GM21723 (cell line): ENCODE measurements around the gene PARK7.

Experiments used
- ATAC-seq: cut with Tn5 transposase; IDR thresholded peaks from one replicate; pipeline ENCODE4 v1.9.1; 2021; ENCODE audit warnings: mild to moderate bottlenecking, moderate library complexity; ENCODE audit not compliant: unreplicated experiment

The PARK7 gene

GRCh38 chr1:8006037-8006963, 44.8 kb downstream of the PARK7 start:
- ATAC-seq: no peak

GRCh38 chr1:8009043-8010002, 47.8 kb downstream of the PARK7 start:
- no peak for ATAC-seq

DNA sequence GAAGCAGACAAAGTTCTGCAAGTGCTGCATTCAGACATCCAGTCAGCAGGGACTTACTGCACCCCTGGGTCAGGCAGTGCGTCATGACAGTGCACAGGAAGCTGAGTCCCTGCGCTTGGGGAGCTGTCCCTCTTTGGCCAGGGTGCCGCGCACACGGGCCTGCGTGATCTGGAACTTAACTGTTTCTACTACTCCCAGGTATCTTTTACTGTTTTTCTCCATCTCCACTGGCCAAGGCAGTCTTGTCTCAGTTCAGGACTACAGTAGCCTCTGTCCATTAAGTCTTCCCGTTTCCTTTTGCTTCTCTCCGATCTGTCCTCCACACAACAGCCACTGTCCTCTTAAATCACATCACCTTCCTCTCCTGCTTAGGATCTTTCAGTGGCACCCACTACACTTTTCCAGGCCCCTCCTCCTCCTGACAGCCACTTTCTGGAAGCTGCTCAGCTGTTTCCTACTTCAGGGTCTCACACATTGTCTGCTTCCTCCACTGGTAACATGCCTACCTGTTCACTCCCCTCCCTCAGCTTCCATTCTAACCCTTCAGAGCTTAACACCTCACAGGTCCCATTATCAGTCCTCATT, 48.7 kb downstream of the PARK7 start:
- ATAC-seq: no peak

DNA sequence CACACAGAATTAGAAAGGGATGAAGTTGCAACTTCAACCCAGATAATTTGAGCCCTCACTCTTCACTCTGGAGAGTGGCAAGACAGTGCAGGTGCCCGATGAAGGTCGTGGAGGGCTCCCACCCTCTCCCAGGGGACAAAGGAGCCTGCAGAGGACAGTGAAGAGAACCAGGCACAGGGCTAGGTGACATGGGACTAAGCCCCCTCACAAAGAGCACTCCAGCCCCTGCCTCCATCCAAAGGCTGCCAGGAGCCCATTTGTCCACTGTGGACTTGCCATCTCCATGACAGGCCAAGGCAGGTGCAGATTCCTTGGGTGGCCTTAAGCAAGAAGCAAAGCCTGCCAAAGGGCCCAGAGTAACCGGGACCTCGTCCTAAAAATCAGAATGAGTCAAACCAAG, 49.5 kb downstream of the PARK7 start:
- no peak for ATAC-seq

DNA sequence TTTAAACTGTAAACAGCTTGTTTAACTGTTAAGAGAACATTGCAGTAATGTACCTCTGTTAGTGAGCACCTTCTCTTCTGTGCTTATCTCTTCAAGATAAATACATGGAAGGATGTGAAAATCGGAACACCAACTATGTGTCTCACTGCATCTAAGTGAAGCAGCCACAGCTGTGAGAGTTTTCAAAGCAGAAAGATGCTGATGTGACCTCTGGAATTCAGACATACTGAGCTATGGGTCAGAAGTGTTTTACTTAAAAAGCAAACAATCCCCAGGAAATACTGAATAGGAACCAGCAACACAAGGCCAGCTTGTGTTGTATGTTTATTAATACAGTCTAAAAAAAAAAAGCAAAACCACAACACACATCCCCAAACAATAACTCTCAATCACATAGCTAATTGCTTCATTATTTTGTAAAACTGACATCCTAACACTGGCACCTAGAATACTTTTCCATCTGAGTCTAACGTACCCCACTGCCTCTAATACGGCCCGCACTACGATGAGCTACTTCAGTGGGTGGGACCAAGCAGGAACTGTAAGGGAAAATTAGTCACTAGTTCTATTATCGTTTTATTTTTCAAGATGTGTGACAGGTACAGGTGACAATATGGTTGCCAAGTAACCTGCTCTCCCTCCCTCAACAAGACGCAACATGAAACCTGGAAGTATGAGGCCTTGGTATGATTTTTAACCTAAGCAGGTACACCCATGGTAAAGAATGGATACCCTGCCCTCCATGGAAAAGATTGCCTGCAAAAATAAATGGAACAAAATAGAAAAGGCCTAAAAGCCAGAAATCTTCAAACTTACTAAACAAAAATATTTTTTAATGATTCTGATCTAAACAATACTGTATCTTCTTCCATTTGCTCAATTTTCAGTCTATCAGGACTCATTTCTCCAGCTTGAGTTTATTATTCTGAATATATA, 50.7 kb downstream of the PARK7 start:
- ATAC-seq: no peak

GRCh38 chr1:8012955-8013354, 51.4 kb downstream of the PARK7 start:
- ATAC-seq: no peak

- ATAC-seq: no peak
Measured at GRCh38 chr1:8013399-8013798, 51.9 kb downstream of the PARK7 start.

DNA sequence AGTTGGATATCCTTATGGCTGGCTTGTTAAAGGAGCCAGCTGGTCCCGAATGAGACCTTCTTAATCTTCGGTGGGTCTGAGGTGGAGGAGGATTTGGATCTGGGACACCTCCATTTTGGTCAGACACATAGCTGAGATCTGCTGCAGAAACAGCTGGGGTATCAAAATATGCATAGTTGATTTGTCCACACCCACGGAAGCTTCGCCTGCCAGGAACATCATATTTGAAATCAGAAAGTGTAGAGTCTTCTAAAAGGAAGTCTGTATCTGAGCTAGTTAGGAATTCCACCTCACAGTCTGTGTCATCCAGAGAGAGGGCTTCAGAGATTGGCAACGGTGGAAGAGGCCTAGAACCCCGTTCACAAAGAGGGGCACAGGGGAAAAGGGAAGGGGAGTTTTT, 52.3 kb downstream of the PARK7 start:
- no peak for ATAC-seq

- no peak for ATAC-seq
Measured at GRCh38 chr1:8014381-8014988, 53.0 kb downstream of the PARK7 start.

GRCh38 chr1:8015036-8015808, 53.7 kb downstream of the PARK7 start:
- no peak for ATAC-seq

DNA sequence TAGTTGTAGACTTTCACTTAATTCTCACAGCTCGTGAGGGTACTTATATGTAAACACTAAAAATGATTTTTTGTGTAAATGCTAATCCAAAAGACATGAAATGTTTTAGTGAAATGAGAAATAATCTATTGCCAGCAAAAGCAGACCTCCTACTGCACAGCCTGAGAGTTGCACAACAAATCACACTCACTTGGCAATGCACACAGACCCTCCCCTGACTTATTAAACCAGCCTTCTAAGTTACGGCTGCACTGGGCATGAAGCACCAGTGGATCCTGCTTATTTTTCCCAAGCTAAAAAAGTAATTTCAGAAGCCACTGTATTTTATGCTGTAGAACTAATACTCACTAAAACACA, 54.3 kb downstream of the PARK7 start:
- no peak for ATAC-seq

DNA sequence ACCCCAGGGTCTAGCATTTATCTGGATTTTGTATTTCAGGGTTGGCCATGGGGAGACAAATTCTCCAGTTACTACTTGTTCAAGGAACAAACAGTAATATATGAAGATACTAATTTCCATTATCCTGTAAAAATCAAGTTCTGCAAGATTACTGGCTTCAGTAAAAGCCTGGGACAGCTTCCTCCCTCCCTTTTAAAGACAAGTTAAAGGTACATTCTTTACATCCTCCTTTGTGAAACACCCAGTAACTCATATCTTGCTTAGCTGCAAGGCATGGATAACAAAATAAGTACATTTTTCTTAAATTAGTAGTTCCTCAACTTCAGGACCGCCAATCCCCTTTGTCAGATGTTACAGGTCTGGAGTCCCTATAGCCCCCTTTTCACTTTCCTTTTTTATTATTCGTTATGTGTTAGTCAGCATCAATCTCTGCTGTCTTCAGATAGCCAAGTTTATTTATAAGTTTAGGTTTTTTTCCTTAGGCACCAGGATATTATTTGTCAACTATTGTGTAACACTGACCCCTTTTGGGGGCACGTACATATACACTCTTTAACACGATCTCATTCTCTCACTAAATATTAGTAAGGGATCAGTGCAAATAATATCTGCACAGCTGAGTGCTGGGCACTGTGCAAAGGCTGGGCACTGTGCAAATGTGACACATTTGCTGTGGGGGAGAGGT, 54.8 kb downstream of the PARK7 start:
- no peak for ATAC-seq

DNA sequence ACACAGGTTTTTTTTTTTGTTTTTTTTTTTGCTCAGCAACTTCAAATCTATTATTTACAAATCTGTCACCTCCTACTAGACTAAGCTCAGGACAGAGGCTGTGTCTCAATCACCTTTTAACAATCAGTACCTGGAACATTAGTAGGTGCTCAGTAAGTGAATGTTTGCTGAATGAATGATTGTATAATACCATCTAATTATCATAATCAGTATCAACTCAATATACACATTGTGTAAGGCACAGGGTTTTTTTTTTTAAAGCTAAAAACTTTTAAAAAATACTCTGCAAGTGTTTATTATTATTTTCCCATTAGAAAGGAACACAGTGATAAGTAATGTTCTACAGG, 55.4 kb downstream of the PARK7 start:
- ATAC-seq: no peak

- no peak for ATAC-seq
Measured at GRCh38 chr1:8017495-8018197, 56.1 kb downstream of the PARK7 start.

GRCh38 chr1:8018492-8019228, 57.1 kb downstream of the PARK7 start:
- ATAC-seq: no peak

- ATAC-seq: no peak
Measured at GRCh38 chr1:8019229-8019620, 57.7 kb downstream of the PARK7 start.

- ATAC-seq: no peak
Measured at GRCh38 chr1:8020032-8020431, 58.5 kb downstream of the PARK7 start.
